22Rv1 (cell line): ENCODE results near the gene HSPA12A.

ENCODE experiments used
- H3K27ac ChIP-seq: fragments of 450-650 bp; 2 replicates; pipeline ENCODE4 v1.5.1; 2017
- CTCF ChIP-seq: fragments of 450-650 bp; IDR thresholded peaks from 2 replicates; pipeline ENCODE4 v1.5.1; 2017; ENCODE audit warnings: mild to moderate bottlenecking
- ZFX ChIP-seq: fragments of 450-650 bp; IDR thresholded peaks from 2 replicates; pipeline ENCODE4 v1.6.1; 2017; ENCODE audit warnings: antibody characterized with exemption, borderline replicate concordance

HSPA12A gene

GRCh38 chr10:116698364-116698763 lies 44.0 kb downstream of the HSPA12A start:
- no peak for TF ChIP-seq ZFX
- no peak for TF ChIP-seq CTCF

GRCh38 chr10:116697816-116698215 lies 44.5 kb downstream of the HSPA12A start:
- no peak overlapping the region for H3K27ac ChIP-seq
- TF ChIP-seq CTCF (no peak), ZFX (no peak)

More at GRCh38 chr10:116698364-116698763, 44.0 kb downstream of the HSPA12A start:
- no peak overlapping the region for H3K27ac ChIP-seq

- H3K27ac ChIP-seq = no peak overlapping the region
- no peak for TF ChIP-seq CTCF
- no peak for TF ChIP-seq ZFX
These were observed 45.4 kb downstream of the HSPA12A start for GRCh38 chr10:116696919-116697318.

GRCh38 chr10:116694927-116695268 lies 47.5 kb downstream of the HSPA12A start:
- no peak for TF ChIP-seq ZFX
- H3K27ac ChIP-seq = no peak overlapping the region

GRCh38 chr10:116694243-116694926 lies 48.0 kb downstream of the HSPA12A start:
- no peak for TF ChIP-seq ZFX
- no peak for TF ChIP-seq CTCF
- H3K27ac ChIP-seq = no peak overlapping the region

- H3K27ac ChIP-seq = no peak overlapping the region
- TF ChIP-seq ZFX (no peak), CTCF (no peak)
These were observed 50.1 kb downstream of the HSPA12A start for GRCh38 chr10:116692225-116692624.

- no peak overlapping the region for H3K27ac ChIP-seq
- TF ChIP-seq ZFX = no peak
- no peak for TF ChIP-seq CTCF
These were observed 50.7 kb downstream of the HSPA12A start for GRCh38 chr10:116691635-116692034.
